VCaP (cell line): ENCODE measurements around the gene PLOD2.

Experiments
- H3K27ac ChIP-seq: fragments of 450-650 bp; 2 replicates; pipeline ENCODE4 v1.5.1; 2017
- CTCF ChIP-seq: fragments of 450-650 bp; conservative IDR thresholded peaks from 2 replicates; pipeline ENCODE4 v1.5.1; 2017; ENCODE audit warnings: mild to moderate bottlenecking, moderate library complexity

Gene PLOD2

GRCh38 chr3:146086211-146086610 lies 74.8 kb downstream of the PLOD2 start:
- TF ChIP-seq CTCF, result no peak
- H3K27ac ChIP-seq, result no peak overlapping the region

- H3K27ac ChIP-seq, result no peak overlapping the region
- no peak for TF ChIP-seq CTCF
Measured at GRCh38 chr3:146085678-146086077, 75.3 kb downstream of the PLOD2 start.

GRCh38 chr3:146080578-146080977 lies 80.4 kb downstream of the PLOD2 start:
- H3K27ac ChIP-seq, result no peak overlapping the region
- no peak for TF ChIP-seq CTCF

GRCh38 chr3:146078031-146078430 lies 83.0 kb downstream of the PLOD2 start:
- no peak overlapping the region for H3K27ac ChIP-seq
- no peak for TF ChIP-seq CTCF

GRCh38 chr3:146077181-146077580 lies 83.8 kb downstream of the PLOD2 start:
- TF ChIP-seq CTCF, result no peak
- no peak overlapping the region for H3K27ac ChIP-seq

GRCh38 chr3:146072824-146073223 lies 88.2 kb downstream of the PLOD2 start:
- no peak overlapping the region for H3K27ac ChIP-seq
- TF ChIP-seq CTCF, result no peak

- TF ChIP-seq CTCF, result no peak
- no peak overlapping the region for H3K27ac ChIP-seq
Measured at GRCh38 chr3:146072061-146072460, 88.9 kb downstream of the PLOD2 start.

- H3K27ac ChIP-seq, result no peak overlapping the region
- no peak for TF ChIP-seq CTCF
Measured at GRCh38 chr3:146071632-146072031, 89.4 kb downstream of the PLOD2 start.
